HepG2 (cell line): ENCODE data around the gene STYXL1. TPM values are rescaled to one million over a fixed set of nuclear protein-coding genes. Genes with fewer than 3 reads are reported as not detected.

ENCODE experiments used
- HNRNPLL ChIP-seq: fragments of 200-400 bp; formaldehyde crosslinking; IDR thresholded peaks from 2 replicates; pipeline ENCODE4 v1.6.1; 2017; ENCODE audit warnings: mild to moderate bottlenecking, low read depth, low read length; ENCODE audit not compliant: poor library complexity, severe bottlenecking
- RBM22 ChIP-seq: fragments of 200-400 bp; formaldehyde crosslinking; optimal IDR thresholded peaks from 2 replicates; pipeline ENCODE3; 2017; ENCODE audit warnings: mild to moderate bottlenecking, low read length, moderate library complexity
- TIGD3 ChIP-seq: sonication (generic); formaldehyde crosslinking; IDR thresholded peaks from 2 replicates; pipeline ENCODE4 v1.5.1; 2020; ENCODE audit warnings: mild to moderate bottlenecking, missing genetic modification reagents, borderline replicate concordance
- ZBTB14 ChIP-seq: sonication (generic); formaldehyde crosslinking; IDR thresholded peaks from 2 replicates; pipeline ENCODE4 v1.4.0; 2020; ENCODE audit warnings: missing genetic modification reagents
- ZNF275 ChIP-seq: sonication (generic); formaldehyde crosslinking; IDR thresholded peaks from 2 replicates; pipeline ENCODE4 v1.8.0; 2022; ENCODE audit warnings: missing genetic modification reagents, mild to moderate bottlenecking, inconsistent platforms, borderline replicate concordance
- ZNF33B ChIP-seq: sonication (generic); formaldehyde crosslinking; IDR thresholded peaks from 2 replicates; pipeline ENCODE4 v1.5.1; 2020; ENCODE audit warnings: mild to moderate bottlenecking, missing genetic modification reagents
- ZNF619 ChIP-seq: sonication (generic); formaldehyde crosslinking; IDR thresholded peaks from 2 replicates; pipeline ENCODE4 v1.4.0; 2020; ENCODE audit warnings: mild to moderate bottlenecking, missing genetic modification reagents
- ZNF740 ChIP-seq: sonication (generic); formaldehyde crosslinking; IDR thresholded peaks from 2 replicates; pipeline ENCODE4 v1.4.0; 2020; ENCODE audit warnings: missing genetic modification reagents
- polyA plus RNA-seq, 8 experiments: library from polyadenylated mRNA; depleted of rRNA in 3 of 8; stranded (reverse) in 7 of 8; unstranded in 1 of 8; fragments of >200 nt; fragmentation: Illumina TruSeq in 4 of 8; extraction: Trizol in 4 of 8; gene quantifications; 2 replicates each; pipeline versions ENCODE4 v1.2.1 to v1.2.3, GENCODE V29; 2011 to 2016; ENCODE audit warnings: low read depth in 4 of 8, missing spikeins in 1 of 8, mixed read lengths in 1 of 8; ENCODE audit not compliant: insufficient read depth in 1 of 8
- total RNA-seq, 5 experiments: library from RNA; depleted of rRNA; stranded (reverse); fragments of >200 nt; fragmentation: Illumina TruSeq; extraction: Trizol; gene quantifications; 2 replicates each; pipeline ENCODE4 v1.2.3, GENCODE V29; 2016; ENCODE audit warnings: low read depth in 1 of 5
- TF ChIP-seq, protein P1 (sequence below): IDR thresholded peaks from 2 replicates; pipeline ENCODE4 v1.6.1; 2016; ENCODE audit warnings: missing biosample characterization, missing genetic modification reagents, low read depth

STYXL1 gene
- total and polyA plus RNA-seq, 2 of the 13 experiments (the other 11 are each of a cell fraction or from before 2014, with no cell fraction given) = 23.9 to 38.3 TPM

DNA sequence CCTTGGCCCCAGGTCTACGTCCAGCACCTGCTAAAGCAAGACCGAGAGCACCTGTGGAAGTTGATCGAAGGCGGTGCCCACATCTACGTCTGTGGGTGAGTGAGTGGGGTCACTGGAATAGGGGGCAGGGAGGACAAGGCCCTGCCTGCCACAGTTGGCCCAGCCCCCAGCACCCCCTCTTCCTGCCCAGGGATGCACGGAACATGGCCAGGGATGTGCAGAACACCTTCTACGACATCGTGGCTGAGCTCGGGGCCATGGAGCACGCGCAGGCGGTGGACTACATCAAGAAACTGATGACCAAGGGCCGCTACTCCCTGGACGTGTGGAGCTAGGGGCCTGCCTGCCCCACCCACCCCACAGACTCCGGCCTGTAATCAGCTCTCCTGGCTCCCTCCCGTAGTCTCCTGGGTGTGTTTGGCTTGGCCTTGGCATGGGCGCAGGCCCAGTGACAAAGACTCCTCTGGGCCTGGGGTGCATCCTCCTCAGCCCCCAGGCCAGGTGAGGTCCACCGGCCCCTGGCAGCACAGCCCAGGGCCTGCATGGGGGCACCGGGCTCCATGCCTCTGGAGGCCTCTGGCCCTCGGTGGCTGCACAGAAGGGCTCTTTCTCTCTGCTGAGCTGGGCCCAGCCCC lies 61.5 kb downstream of the STYXL1 start (continued):
- TF ChIP-seq ZNF619 (CRISPR knock-in tag) (no peak), TIGD3 (CRISPR knock-in tag) (no peak), ZNF33B (CRISPR knock-in tag) (no peak), ZNF740 (CRISPR knock-in tag) (no peak), RBM22 (peak; percentile 34), ZNF275 (CRISPR knock-in tag) (no peak), HNRNPLL (peak; percentile 21), ZBTB14 (CRISPR knock-in tag) (no peak)
- TF ChIP-seq, protein P1, sequence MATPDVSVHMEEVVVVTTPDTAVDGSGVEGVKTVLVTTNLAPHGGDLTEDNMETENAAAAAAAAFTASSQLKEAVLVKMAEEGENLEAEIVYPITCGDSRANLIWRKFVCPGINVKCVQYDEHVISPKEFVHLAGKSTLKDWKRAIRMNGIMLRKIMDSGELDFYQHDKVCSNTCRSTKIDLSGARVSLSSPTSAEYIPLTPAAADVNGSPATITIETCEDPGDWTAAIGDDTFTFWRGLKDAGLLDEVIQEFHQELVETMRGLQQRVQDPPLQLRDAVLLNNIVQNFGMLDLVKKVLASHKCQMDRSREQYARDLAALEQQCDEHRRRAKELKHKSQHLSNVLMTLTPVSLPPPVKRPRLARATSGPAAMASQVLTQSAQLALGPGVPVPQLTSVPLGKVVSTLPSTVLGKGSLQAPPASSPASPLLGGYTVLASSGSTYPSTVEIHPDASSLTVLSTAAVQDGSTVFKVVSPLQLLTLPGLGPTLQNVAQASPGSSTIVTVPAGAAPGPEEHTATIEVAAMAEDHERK (CRISPR knock-in tag) = no peak
